ENCODE measurements around the gene TMEM109. TPM values are rescaled to one million over a fixed set of nuclear protein-coding genes. Genes with fewer than 3 reads are reported as not detected.

Gene TMEM109
- total and polyA plus RNA-seq, 2 of the 13 experiments (the other 11 are each of a cell fraction or from before 2014, with no cell fraction given) = 7.7 to 18.0 TPM

DNA sequence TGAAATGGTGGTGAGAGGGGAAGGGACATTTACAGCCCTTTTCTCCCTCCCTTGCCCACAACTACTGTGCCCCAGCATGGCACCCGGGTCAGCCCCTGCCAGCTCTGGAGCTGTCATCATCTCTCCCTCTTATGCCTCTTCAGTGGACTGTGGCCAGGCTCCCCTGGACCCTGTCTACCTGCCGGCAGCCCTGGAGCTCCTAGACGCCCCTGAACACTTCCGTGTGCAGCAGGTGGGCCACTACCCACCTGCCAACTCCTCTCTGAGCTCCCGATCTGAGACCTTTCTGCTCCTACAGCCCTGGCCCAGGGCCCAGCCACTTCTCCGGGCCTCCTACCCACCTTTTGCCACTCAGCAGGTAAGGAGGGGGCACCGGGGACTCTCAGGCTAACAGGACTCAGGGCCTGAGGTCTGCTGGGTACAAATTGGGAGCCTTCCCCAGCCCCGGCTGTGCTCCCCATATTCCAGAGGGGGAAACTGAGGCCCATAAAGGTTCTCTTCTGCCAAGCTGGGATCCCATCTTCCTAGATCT is 13.2 kb downstream of the TMEM109 start (continued):
- TF ChIP-seq, protein P1, sequence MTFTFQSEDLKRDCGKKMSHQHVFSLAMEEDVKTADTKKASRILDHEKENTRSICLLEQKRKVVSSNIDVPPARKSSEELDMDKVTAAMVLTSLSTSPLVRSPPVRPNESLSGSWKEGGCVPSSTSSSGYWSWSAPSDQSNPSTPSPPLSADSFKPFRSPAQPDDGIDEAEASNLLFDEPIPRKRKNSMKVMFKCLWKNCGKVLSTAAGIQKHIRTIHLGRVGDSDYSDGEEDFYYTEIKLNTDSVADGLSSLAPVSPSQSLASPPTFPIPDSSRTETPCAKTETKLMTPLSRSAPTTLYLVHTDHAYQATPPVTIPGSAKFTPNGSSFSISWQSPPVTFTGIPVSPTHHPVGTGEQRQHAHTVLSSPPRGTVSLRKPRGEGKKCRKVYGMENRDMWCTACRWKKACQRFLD (CRISPR knock-in tag; IDR thresholded peaks at IDR 0.05; ENCODE audit: borderline replicate concordance) = no peak
- TF ChIP-seq, protein P2, sequence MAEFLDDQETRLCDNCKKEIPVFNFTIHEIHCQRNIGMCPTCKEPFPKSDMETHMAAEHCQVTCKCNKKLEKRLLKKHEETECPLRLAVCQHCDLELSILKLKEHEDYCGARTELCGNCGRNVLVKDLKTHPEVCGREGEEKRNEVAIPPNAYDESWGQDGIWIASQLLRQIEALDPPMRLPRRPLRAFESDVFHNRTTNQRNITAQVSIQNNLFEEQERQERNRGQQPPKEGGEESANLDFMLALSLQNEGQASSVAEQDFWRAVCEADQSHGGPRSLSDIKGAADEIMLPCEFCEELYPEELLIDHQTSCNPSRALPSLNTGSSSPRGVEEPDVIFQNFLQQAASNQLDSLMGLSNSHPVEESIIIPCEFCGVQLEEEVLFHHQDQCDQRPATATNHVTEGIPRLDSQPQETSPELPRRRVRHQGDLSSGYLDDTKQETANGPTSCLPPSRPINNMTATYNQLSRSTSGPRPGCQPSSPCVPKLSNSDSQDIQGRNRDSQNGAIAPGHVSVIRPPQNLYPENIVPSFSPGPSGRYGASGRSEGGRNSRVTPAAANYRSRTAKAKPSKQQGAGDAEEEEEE (CRISPR knock-in tag; IDR thresholded peaks at IDR 0.05; ENCODE audit: borderline replicate concordance) = no peak
- TF ChIP-seq ZNF251 (CRISPR knock-in tag; IDR thresholded peaks at IDR 0.05) = no peak

DNA sequence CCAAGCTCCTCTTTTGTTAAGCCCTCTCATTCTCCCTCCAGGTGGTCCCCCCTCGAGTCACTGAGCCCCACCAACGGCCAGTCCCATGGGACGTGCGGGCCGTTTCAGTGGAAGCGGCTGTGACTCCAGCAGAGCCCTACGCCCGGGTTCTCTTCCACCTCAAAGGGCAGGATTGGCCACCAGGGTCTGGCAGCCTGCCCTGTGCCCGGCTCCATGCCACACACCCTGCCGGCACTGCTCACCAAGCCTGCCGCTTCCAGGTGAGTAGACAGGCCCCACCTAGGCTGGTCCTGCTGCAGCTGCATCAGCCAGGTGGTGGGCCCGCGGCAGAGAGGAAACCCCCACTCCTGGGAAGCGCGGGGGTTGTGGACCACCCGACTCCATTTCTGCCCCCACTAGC is 13.6 kb downstream of the TMEM109 start:
- ChIA-PET CTCF (ENCODE audit: low intra/inter-chr PET ratio, low total read pairs) (no interaction called here), POLR2A (no interaction called here)
- DNase-seq (ENCODE audit: low spot score) = no peak
- no peak for ATAC-seq
- intact Hi-C loops (cut with micrococcal nuclease; ENCODE audit: unreplicated experiment) (no loop called here), in situ Hi-C loops (cut with HindIII; ENCODE audit: extremely low pct_ligation_motif_present, low pct_unique_long_range_greater_than_20kb) (no loop called here)
- Histone ChIP-seq H3K4me3 (replicated peaks in 1 of 3; ENCODE audit: insufficient read depth in 1 of 3, low read depth in 2 of 3, low read length in 3 of 3) (no peak overlapping the region), H3K9me3 (ENCODE audit: low read length) (no peaks in the 10 kb centered on the region), H3K79me2 (ENCODE audit: insufficient read depth, low read length) (no peaks in the 10 kb centered on the region), H3K4me2 (ENCODE audit: low read depth, low read length) (no peak overlapping the region), H3K9ac (ENCODE audit: insufficient read depth, low read depth, low read length) (no peak overlapping the region), H3K36me3 (replicated peaks in 1 of 2; ENCODE audit: control insufficient read depth in 1 of 2, insufficient read depth in 2 of 2, low read length in 2 of 2) (peaks cover 3 to 4% of the 10 kb centered on the region in 2 experiments; a peak in 3 of 5 replicates), H2AFZ (ENCODE audit: low read length) (no peak overlapping the region), H4K20me1 (ENCODE audit: insufficient read depth, low read length) (no peaks in the 10 kb centered on the region), H3K27ac (ENCODE audit: extremely low read length, insufficient read depth, low read length) (no peak overlapping the region), H3K27me3 (ENCODE audit: control insufficient read depth in 1 of 2, insufficient read depth in 2 of 2, low read length in 2 of 2) (no peaks in the 10 kb centered on the region), H3K4me1 (ENCODE audit: insufficient read depth, low read length) (peaks cover 32% of the 10 kb centered on the region)
- FAIRE-seq = no peak
- TF ChIP-seq ELF3 (CRISPR knock-in tag; IDR thresholded peaks at IDR 0.05) = no peak
- no peak for TF ChIP-seq THYN1 (CRISPR knock-in tag; IDR thresholded peaks at IDR 0.05; ENCODE audit: borderline replicate concordance, low read depth)
- BruUV-seq (replicated peaks) = no TSS peak
- 96% methylated on average over 13 of the region's 16 CpGs for WGBS (ENCODE audit: low lambda C conversion rate)
